ENCODE data around the gene ZNF57.
A peak's percentile ranks its signal among the peaks of the same experiment; 100 is the strongest.
"Not testable (repeated sequence)": the region's sequence is repeated elsewhere in the genome, so short reads cannot be mapped to it uniquely, and the experiment has no call there.

Gene ZNF57

DNA sequence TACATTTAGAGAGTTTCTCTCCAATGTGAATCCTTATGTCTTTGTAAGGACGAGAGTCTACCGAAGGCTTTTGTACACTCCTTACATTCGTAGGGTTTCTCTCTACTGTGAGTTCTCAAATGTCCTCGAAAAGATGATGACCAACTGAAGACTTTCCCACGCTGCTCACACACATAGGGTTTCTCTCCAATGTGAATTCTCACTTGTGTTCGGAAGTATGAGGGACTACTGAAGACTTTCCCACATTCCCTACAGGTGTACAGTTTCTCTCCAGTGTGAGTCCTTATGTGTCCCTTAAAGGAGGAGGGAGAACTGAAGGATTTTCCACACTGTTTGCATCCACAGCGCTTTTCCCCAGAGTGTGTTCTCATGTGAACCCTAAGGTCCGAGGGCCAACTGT is 4.0 kb upstream of the ZNF57 start:
- no peak for DNase-seq (ENCODE audit: low spot score)

DNA sequence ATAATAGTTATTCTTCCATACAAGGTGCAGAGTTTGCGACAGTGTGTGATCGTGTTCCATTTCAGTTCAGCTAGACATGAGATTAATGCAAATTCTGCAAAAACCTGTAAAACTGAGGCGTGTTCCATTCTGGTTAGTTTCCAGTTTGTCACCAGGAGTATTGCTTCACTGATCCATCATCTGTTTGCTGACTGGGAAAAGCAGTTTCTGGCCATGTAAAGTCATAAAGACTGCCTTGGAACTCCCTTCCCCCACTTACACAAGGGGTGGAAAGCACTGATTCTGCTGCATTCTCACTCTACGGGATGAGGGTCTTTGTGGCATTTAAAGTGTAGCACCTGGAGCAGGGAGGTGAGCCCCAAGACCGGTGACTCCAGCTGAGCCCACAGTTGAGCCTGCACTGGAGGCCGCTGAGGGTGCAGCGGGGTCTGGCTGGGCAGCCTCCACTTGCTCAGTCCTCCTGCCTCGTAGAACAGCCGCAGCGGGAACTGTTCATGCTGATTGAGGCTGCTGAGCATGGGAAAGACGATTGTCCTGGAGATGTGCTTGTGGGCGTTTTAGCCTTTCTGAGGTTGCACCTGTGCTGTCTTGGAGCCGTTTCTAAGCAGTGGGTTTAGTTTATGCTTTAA is 2.0 kb downstream of the ZNF57 start:
- DNase-seq (ENCODE audit: low spot score) = no peak

DNA sequence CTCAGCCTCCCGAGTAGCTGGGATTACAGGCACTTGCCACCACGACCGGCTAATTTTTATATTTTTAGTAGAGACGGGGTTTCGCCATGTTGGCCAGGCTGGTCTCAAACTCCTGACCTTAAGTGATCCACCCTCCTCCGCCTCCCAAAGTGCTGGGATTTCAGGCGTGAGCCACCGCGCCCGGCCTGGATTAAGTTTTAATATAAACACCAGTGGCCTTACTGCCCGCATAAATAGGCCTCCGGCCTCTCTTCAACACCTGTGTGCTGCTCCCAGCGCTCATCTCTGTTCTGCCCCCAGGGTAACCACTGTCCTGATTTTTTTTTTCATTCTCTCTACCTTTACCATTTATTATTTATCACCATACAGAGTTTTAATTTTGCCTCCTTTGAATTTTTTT is 2.6 kb downstream of the ZNF57 start:
- not testable (repeated sequence) for DNase-seq (ENCODE audit: low spot score)

DNA sequence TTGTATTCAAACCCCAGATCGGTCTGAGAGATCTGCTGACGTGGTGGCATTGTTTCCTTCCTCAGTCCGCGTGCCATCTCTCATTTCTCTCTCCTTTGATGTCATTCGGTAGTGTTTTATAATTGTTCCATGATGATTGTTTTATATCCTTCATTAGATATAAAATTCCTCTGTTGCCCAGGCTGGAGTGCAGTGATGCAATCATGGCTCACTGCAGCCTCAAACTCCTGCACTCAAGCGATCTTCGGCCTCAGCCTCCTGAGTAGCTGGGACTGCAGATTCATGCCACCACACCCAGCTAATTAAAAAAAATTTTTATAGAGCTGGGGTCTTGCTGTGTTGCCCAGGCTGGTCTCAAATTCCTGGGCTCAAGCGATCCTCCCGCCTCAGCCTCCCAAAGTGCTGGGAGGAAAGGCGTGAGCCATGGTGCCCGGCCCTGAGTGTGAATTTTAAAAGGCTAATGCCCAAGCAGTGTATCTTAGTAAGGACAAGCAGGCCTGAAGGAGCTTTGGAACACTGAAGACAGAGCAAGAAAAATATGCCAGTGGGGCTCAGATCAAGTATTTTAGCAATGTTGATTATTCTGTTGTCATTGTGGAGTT is 5.3 kb downstream of the ZNF57 start:
- no peak for DNase-seq (ENCODE audit: low spot score)

DNA sequence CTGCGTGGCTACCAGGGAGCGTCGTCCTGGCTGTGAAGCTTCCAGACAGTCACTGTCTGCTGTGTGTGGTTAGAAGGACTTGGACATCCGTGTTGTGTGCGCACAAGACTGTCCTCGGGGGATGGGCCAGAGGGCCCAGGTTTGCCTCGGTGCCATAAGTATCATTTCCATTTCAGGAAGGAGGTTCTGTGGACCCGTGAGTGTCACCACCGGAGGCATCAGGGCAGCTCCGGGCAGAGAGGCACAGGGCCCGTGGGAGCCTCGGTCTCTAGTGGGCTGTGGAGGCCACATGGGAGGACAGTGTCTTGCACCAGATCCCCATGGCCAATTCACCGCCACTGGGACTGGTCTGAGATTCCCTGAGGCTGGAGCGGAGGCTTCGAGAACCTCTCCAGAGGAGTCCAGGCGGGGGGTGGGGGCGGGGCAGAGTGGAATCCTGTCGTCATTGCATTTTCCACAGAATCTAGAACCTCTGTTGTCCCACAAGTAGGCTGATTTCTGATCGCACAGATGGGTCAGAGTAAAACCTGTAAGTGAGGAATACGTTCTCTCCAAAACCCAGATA is 6.0 kb downstream of the ZNF57 start:
- DNase-seq (ENCODE audit: low spot score) = no peak

DNA sequence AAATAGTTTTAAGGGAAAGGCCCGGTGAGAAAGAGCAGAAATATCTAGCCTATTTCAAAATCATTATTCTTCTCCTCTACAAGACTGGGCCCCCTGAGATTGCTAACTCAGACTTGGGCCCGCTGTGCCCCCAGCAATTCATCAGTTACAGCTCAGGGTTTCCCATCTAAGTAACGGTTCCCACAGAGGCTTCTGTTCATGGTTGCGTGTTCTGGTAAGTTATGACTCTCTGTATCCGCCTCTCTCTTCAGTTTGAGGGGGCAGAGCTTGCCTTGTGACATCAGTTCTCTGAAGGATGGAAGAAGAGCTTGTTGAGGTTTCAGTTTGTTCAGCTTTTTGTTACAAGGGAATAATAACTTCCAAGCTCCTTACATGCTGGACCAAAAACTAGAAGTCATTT is 11.6 kb downstream of the ZNF57 start:
- no peak for DNase-seq (ENCODE audit: low spot score)

DNA sequence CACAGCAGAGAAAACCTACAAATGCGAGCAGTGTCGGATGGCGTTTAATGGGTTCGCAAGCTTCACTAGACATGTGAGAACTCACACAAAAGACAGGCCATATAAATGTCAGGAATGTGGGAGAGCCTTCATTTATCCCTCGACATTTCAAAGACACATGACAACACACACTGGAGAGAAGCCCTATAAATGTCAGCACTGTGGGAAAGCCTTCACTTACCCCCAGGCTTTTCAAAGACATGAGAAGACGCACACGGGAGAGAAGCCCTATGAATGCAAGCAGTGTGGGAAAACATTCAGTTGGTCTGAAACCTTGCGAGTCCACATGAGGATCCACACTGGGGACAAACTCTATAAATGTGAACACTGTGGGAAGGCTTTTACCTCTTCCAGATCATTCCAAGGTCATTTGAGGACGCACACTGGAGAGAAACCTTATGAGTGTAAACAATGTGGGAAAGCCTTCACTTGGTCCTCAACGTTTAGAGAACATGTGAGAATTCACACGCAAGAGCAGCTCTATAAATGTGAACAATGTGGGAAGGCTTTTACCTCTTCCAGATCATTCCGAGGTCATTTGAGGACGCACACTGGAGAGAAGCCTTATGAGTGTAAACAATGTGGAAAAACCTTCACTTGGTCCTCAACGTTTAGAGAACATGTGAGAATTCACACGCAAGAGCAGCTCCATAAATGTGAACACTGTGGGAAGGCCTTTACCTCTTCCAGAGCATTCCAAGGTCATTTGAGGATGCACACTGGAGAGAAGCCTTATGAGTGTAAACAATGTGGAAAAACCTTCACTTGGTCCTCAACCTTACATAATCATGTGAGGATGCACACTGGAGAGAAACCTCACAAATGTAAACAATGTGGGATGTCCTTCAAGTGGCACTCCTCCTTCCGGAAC is 16.8 kb downstream of the ZNF57 start:
- no peak for DNase-seq (ENCODE audit: low spot score)

DNA sequence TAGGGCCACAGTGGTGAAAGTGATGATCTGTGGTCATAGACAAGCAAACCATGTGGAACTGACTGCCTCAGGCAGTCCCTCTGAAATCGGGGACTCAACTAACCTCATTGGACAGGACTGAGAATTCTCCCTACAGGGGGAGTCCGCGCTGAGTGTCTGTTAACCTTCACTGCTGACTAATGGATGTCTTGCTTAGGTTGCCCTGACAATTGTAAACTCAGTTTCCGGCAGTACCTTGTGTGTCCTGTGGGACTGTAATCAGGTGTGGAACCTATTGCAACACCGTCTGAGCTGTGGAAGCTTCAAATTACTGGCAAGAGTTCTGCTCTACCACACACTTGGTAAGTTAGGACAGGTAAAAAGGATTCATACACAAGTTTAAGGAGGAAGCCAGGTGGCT is 22.3 kb downstream of the ZNF57 start:
- DNase-seq (ENCODE audit: low spot score) = no peak

DNA sequence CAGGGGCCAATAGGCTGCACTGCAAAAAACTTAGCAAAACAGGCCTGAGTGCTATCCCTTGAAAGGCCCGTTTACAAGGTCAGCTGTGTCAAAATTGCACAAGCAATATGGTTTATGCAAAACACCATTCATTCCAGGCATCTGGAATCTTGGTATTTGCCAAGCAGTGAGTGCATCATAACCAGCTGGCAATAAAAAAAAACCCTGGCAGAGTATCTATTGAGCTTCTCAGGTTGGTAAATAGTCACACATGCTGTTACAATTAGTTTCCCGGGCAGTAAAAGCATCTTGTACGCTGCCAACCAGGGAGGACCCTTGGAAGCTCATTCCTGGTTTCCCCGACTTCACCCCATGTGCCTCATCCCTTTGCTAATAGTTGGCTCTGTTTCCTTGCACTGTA is 22.8 kb downstream of the ZNF57 start:
- no peak for DNase-seq (ENCODE audit: low spot score)

DNA sequence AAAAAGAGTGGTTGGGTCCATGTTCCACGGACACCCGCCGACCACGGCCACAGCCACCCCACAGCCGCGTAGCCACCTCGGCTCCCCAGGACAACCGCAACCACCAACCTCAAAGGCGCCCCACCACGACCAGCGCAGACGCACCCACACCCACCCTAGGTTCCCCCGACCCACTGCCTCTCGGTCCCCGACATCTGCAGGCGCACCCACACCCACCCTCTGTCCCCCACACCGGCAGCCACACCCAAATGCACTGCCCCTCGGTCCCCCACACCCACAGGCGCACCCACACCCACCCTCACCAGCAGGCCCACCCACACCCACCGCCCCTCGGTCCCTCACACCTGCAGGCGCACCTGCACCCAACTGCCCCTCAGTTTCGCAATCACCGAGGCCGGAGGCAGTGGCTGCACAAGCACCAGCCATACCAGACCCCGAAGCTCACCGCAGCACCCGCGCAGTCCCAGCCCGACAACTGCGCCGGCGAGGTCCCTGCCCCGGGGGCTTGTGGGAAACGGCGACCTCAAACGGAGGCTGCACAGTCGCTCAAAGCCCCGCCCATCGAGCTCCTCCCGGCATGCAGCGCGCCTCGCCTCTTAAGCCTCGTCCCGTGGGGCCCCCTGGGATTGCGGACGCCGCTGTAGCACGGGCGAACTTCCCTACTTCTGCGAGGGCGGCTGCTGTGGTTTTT is 25.8 kb downstream of the ZNF57 start:
- no peak for DNase-seq (ENCODE audit: low spot score)

DNA sequence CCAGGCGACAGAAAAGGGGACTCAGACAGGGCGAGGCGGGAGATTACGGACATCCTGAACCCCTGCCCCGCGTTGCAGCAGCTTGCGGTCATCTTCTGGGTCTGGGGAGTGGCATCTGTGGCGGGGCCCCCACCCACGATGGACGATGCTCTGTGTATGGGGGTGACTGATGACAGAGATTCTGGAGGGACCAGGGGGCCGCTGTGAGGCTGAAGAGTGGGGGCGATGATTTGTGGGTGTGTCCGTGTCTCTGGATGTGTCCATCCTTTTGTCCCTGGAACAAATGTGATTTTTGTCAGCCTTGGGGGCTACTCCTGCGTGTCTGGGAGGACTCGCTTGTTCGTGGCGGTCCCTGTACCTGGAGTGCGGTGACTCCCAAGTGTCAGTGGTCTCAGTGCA is 26.3 kb downstream of the ZNF57 start:
- no peak for DNase-seq (ENCODE audit: low spot score)

DNA sequence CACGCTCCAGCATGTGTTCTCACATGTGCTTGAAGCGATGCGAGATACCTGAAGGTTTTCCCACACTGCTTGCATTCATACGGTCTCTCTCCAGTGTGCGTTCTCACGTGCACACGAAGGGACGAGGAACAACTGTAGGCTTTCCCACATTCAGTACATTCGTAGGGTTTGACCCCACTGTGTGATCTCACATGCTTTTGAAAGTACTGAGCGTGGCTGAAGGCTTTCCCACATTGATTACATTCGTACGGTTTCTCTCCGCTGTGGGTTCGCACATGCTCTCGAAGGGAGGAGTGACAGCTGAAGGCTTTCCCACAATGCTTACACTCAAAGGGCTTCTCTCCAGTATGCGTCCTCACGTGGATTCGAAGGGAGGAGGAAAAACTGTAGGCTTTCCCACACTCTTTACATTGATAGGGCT is 32.8 kb downstream of the ZNF57 start:
- no peak for DNase-seq (ENCODE audit: low spot score)

DNA sequence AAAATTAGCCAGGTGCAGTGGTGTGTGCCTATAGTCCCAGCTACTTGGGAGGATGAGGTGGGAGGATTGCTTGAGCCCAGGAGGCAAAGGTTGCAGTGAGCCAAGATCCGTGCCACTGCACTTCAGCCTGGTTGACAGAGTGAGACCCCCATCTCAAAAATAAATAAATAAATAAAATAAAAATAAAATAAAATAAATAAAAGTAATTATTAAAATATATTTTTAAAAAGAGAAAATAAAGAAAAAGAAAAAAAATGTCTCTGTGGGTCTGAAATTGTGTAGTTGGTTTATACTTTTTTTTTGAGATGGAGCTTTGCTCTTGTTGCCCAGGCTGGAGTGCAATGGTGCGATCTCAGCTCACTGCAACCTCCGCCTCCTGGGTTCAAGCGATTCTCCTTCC is 35.1 kb downstream of the ZNF57 start:
- not testable (repeated sequence) for DNase-seq (ENCODE audit: low spot score)

DNA sequence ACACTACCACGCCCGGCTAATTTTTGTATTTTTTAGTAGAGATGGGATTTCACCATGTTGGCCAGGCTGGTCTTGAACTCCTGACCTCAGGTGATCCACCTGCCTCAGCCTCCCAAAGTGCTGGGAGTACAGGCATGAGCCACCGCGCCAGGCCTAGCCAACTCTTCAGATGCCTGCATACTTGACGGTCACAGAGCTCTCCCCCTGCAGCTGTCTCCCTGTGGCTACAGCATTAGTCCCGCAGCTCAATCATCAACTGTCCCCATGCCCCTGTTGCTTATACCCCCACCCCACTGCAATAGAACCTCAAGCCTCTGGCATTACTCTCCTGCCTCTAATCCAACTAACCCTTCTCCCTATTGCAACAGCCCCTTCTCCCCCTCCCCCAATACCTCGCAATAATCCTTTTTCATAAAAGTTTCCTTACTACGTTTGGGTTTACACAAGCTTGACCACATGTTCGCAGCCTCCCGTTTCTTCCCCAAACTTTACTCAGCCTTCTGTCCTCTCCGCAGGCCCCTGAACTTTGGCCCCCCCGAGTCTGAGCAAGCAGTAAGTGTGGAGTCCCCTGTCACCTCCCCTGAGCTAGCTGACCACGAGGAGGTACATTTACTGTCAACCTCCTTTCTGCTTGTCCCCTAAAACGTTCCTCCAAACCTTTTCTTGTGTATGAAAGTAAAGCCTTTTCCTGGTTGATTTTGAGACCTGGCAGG is 42.4 kb downstream of the ZNF57 start:
- DNase-seq (ENCODE audit: low spot score) = no peak

DNA sequence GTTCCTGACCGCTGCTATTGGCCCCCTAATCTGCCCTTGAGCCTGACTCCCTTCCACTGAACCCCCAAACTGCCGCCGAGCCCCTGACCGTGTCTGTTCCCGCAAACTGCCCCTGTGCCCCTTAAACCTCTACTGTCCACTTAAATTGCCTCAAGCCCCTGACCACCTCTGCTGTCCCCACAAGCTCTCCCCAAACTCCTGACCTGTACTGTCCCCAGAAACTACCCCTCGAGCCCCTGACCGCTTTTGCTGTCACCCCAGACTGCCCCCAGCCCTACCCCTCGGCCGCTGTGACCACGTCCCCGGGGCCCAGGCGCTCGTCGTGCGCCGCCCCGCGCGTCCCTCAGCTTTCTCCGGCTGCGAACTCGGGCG is 43.7 kb downstream of the ZNF57 start:
- no peak for DNase-seq (ENCODE audit: low spot score)

DNA sequence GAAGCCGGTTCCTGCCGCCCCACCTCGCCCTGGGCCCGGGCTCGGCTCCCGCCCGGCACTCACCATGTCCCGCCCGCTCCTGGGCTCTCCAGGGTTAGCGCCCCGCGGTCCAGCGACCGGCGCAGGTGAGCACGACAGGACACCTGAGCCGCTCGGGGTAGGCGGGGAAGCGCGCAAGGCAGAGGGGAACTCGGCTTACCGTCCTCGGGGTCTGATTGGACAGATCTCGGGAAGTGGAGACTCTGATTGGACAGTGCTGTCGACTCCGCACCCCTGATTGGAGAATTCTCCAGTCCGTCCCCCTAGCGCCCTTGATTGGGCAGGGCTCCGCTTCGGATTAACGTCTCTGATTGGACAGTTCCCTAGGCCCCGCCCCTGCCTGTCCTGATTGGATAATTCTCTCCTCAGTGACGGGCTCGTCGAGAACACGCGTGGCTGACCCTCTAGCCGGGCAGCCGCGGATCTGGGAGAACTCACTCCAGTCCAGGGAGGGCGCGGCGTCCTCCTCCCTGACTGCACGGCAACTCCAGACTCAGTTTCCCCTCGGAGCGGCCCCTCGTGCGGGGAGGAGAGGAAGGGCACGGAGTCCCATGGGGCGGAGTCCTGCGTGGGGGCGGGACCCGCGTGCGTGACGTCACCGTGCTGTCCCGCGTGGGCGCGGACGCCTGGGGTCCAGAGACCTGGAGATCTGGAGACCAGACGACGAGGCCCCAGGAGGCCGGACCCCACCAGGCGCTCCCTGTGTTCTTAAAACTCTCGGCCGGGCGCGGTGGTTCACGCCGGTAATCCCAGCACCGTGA is 44.2 kb downstream of the ZNF57 start, which contains the start of gene ZNF77:
TSS of gene ZNF77 (minus strand) at position 197 of the 800 bp plus-strand sequence. CDS start at position 66, 131 bp downstream.
- peak; percentile 99 for DNase-seq (ENCODE audit: low spot score)

DNA sequence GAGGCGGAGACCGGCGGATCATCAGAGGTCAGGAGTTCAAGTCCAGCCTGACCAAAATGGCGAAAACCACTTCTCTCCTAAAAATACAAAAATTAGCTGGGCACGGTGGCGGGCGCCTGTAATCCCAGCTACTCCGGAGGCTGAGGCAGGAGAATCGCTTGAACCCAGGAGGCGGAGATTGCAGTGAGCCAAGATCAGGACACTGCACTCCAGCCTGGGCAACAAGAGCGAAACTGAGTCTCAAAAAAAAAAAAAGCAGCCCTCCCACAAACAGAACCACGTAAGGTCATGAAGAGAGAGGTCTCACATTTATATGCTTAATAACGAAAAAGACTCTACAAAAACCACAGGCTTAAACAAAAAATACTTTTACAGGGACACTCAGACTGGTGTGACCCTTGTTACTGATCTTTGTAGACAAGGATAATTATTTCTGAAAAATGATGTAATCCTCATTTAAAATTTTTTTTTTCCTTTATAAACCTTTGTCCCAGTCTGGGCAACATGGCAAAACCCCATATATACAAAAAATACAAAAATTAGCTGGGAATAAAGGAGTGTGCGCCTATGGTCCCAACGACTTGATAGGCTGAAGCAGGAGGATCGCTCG is 45.0 kb downstream of the ZNF57 start:
- DNase-seq (ENCODE audit: low spot score) = no peak

DNA sequence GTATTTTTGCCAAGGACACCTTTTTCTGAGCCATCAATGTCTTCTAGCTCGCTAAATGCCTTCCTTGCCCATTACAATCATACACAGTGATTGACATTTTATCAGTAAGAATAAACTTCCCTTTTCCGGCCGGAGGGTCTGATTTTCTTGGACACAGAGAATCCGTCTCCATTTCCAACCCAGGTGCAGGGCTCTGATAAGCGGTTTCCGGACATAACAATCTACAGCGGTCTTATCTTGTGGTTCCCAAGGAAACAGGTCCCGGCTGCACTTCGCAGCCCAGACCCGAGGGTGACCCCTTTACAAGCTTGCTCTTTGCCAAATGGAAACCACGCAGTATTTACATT is 49.2 kb downstream of the ZNF57 start:
- peak; percentile 57 for DNase-seq (ENCODE audit: low spot score)

DNA sequence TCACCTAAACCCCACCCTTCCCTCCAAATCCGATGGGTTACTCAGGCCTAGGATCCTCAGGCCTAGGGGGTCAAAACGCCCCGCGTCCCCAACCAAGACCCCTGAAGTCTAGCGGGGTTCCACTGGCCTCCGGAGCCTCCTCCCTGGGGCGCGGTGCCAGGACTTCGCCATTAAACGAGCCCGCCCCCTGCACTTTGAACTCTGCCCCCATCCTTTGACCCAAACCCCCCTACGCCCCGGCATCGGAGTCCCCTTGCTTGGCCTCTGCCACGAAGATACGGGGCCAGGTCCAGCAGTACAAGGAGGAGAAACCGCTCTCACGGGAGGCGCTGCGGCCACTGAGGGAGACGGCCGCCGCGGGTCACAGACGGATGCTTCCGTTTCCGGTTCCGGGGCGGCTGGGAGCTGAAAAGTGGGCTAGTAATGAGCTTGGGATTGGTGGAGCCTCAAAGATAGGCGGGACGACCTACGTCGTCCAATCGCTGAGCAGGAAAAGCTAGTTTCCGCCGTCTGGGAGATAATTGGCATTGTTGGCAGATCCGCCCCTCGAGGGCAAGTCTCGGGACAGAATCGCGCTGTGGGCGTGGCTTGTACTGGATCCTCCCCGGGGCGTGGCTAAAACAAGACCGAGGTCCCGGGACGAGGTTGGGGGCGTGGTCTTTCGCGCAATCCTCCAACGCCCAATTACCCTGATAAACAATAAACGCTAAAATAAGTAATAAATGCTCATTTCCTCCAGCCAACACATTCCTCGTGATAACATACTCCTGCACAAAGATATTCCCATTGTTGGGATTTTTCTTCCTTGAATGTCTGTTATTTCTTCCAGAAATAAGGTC is 49.8 kb downstream of the ZNF57 start:
- peak; percentile 98 for DNase-seq (ENCODE audit: low spot score)

Data from HuH-7.5 (cell line).